ENCODE results near the gene TRIM62.

TRIM62 gene

DNA sequence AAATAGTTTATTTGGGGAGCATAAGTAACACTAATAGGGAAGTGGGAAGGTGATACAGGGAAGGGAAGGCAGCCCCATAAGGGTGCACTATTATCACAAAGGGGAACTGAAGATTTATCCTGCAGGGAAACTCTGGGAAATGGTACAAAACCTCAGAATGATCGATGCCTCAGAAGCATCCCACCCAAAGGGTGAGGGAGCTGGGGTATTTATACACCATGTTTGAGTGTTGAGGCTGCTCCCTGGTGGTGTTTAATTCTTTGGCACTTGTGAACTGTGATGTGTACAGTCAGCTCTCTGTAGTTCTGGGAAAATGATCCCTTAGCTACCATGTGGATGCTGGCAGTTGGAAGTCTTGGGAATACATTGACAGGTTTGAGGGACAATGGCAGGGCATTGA is 5.1 kb upstream of the TRIM62 start:
- no peak for DNase-seq (ENCODE audit: extremely low read depth, insufficient read length)
- TF ChIP-seq, protein P1, sequence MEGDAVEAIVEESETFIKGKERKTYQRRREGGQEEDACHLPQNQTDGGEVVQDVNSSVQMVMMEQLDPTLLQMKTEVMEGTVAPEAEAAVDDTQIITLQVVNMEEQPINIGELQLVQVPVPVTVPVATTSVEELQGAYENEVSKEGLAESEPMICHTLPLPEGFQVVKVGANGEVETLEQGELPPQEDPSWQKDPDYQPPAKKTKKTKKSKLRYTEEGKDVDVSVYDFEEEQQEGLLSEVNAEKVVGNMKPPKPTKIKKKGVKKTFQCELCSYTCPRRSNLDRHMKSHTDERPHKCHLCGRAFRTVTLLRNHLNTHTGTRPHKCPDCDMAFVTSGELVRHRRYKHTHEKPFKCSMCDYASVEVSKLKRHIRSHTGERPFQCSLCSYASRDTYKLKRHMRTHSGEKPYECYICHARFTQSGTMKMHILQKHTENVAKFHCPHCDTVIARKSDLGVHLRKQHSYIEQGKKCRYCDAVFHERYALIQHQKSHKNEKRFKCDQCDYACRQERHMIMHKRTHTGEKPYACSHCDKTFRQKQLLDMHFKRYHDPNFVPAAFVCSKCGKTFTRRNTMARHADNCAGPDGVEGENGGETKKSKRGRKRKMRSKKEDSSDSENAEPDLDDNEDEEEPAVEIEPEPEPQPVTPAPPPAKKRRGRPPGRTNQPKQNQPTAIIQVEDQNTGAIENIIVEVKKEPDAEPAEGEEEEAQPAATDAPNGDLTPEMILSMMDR (IDR thresholded peaks at IDR 0.05; ENCODE audit: insufficient read depth, low read length, poor library complexity, severe bottlenecking) = no peak
- Histone ChIP-seq H3K27me3 (replicated peaks; ENCODE audit: control insufficient read depth, insufficient read depth, low read length) (peaks cover 1% of the 10 kb centered on the region; the same call in 1 of the 2 replicates), H3K36me3 (ENCODE audit: control insufficient read depth, insufficient read depth, low read length) (no peaks in the 10 kb centered on the region), H3K4me3 (replicated peaks; ENCODE audit: low read depth, low read length) (no peak overlapping the region)

DNA sequence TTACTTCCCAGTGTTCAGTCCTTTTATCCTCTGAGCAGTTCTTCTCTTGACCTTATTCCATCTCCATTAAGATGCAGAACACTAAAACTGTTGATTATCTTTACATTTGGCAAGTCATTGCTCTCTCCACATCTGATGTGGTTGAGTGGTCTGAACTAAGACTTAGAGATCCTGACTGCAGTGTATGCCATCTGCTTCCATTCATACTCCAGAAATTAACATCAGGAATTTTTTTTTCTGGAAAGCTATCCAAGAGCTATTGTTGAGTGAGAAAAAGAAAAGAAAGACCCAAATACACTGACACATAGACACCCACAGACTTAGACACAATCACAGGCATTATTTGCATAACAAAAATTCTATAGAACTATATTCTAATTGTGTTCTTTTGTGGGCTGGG is 3.7 kb upstream of the TRIM62 start:
- Histone ChIP-seq H3K36me3 (ENCODE audit: control insufficient read depth, insufficient read depth, low read length) (no peaks in the 10 kb centered on the region), H3K4me3 (replicated peaks; ENCODE audit: low read depth, low read length) (no peak overlapping the region), H3K27me3 (replicated peaks; ENCODE audit: control insufficient read depth, insufficient read depth, low read length) (peaks cover 1% of the 10 kb centered on the region; the same call in 1 of the 2 replicates)
- TF ChIP-seq, protein P1 (IDR thresholded peaks at IDR 0.05; ENCODE audit: insufficient read depth, low read length, poor library complexity, severe bottlenecking) = no peak
- no peak for DNase-seq (ENCODE audit: extremely low read depth, insufficient read length)

- no peak overlapping the region for H3K4me3 ChIP-seq (replicated peaks; ENCODE audit: low read depth, low read length)
- TF ChIP-seq, protein P1 (IDR thresholded peaks at IDR 0.05; ENCODE audit: insufficient read depth, low read length, poor library complexity, severe bottlenecking) = no peak
- peaks cover under 1% of the 10 kb centered on the region; the same call in 1 of the 2 replicates for H3K36me3 ChIP-seq (ENCODE audit: control insufficient read depth, insufficient read depth, low read length)
- no peak for DNase-seq (ENCODE audit: extremely low read depth, insufficient read length)
- H3K27me3 ChIP-seq (replicated peaks; ENCODE audit: control insufficient read depth, insufficient read depth, low read length) = peaks cover 1% of the 10 kb centered on the region; the same call in 1 of the 2 replicates
Observed at GRCh38 chr1:33183306-33183705, 1.5 kb upstream of the TRIM62 start.

GRCh38 chr1:33182896-33183295 is 1.1 kb upstream of the TRIM62 start:
- peaks cover 1% of the 10 kb centered on the region; the same call in 1 of the 2 replicates for H3K27me3 ChIP-seq (replicated peaks; ENCODE audit: control insufficient read depth, insufficient read depth, low read length)
- TF ChIP-seq, protein P1 (IDR thresholded peaks at IDR 0.05; ENCODE audit: insufficient read depth, low read length, poor library complexity, severe bottlenecking) = no peak
- H3K4me3 ChIP-seq (replicated peaks; ENCODE audit: low read depth, low read length) = no peak overlapping the region
- no peak for DNase-seq (ENCODE audit: extremely low read depth, insufficient read length)
- H3K36me3 ChIP-seq (ENCODE audit: control insufficient read depth, insufficient read depth, low read length) = peaks cover 1% of the 10 kb centered on the region; the same call in 1 of the 2 replicates

- TF ChIP-seq, protein P1 (IDR thresholded peaks at IDR 0.05; ENCODE audit: insufficient read depth, low read length, poor library complexity, severe bottlenecking) = no peak
- H3K27me3 ChIP-seq (replicated peaks; ENCODE audit: control insufficient read depth, insufficient read depth, low read length) = peaks cover 1% of the 10 kb centered on the region; the same call in 1 of the 2 replicates
- no peak for DNase-seq (ENCODE audit: extremely low read depth, insufficient read length)
- peaks cover 1% of the 10 kb centered on the region; the same call in 1 of the 2 replicates for H3K36me3 ChIP-seq (ENCODE audit: control insufficient read depth, insufficient read depth, low read length)
- H3K4me3 ChIP-seq (replicated peaks; ENCODE audit: low read depth, low read length) = no peak overlapping the region
Observed at GRCh38 chr1:33182401-33182841, 578 bp upstream of the TRIM62 start.
